RWPE1 (cell line): ENCODE results near the gene HID1.

Source experiments
- CTCF ChIA-PET: fragments of 350-600 bp; sonication (Branson Sonifier 250); formaldehyde crosslinking; extraction: SDS; loops from one replicate; lab custom pipeline; 2021; lab: Yijun Ruan, JAX
- POLR2A ChIA-PET: fragments of 400-600 bp; formaldehyde crosslinking; extraction: SDS; loops from one replicate; lab custom pipeline; 2020; ENCODE audit warnings: antibody characterized with exemption; ENCODE audit not compliant: low non-redundant PET; lab: Yijun Ruan, JAX
- DNase-seq: peaks from one replicate; pipeline ENCODE4 v3.0.0; 2012; ENCODE audit warnings: low spot score
- H3K27ac ChIP-seq: fragments of 450-650 bp; 2 replicates; pipeline ENCODE4 v1.5.1; 2017
- CTCF ChIP-seq: fragments of 450-650 bp; conservative IDR thresholded peaks from 2 replicates; pipeline ENCODE4 v1.5.1; 2017; ENCODE audit warnings: low read depth, mild to moderate bottlenecking

Gene HID1

GRCh38 chr17:74954115-74954514, 18.4 kb downstream of the HID1 start:
- TF ChIP-seq CTCF: no peak
- ChIA-PET POLR2A (no interaction called here), CTCF (no interaction called here)
- H3K27ac ChIP-seq: no peak overlapping the region
- DNase-seq: no peak

GRCh38 chr17:74953134-74953687, 19.3 kb downstream of the HID1 start:
- H3K27ac ChIP-seq: no peak overlapping the region
- CTCF ChIA-PET: interaction anchor here (0.7 kb wide), 1 partner anchor 29 kb away, joined by 3 read pairs; the partner anchor contains the start of gene OTOP2
- POLR2A ChIA-PET: no interaction called here
- TF ChIP-seq CTCF: no peak
- no peak for DNase-seq

GRCh38 chr17:74952431-74953133, 20.0 kb downstream of the HID1 start:
- POLR2A ChIA-PET: no interaction called here
- no peak overlapping the region for H3K27ac ChIP-seq
- DNase-seq: no peak
- CTCF ChIA-PET: no interaction called here
- TF ChIP-seq CTCF: no peak

GRCh38 chr17:74951680-74952421, 20.7 kb downstream of the HID1 start:
- DNase-seq: no peak
- TF ChIP-seq CTCF: no peak
- H3K27ac ChIP-seq: no peak overlapping the region
- CTCF ChIA-PET: interaction anchor here (1.4 to 1.8 kb wide), 2 partner anchors 10 to 29 kb away, joined by 5 to 8 read pairs; partner anchors contain the start of genes OTOP2 and USH1G
- POLR2A ChIA-PET: no interaction called here

GRCh38 chr17:74951065-74951464, 21.5 kb downstream of the HID1 start:
- no peak overlapping the region for H3K27ac ChIP-seq
- no peak for DNase-seq
- ChIA-PET POLR2A (no interaction called here), CTCF (interaction anchor here (1.4 to 1.8 kb wide), 2 partner anchors 10 to 28 kb away, joined by 5 to 8 read pairs; partner anchors contain the start of genes OTOP2 and USH1G)
- no peak for TF ChIP-seq CTCF

- TF ChIP-seq CTCF: no peak
- peak; percentile 34 for DNase-seq
- H3K27ac ChIP-seq: no peak overlapping the region
- POLR2A ChIA-PET: no interaction called here
- CTCF ChIA-PET: interaction anchor here (0.6 to 1.8 kb wide), 4 partner anchors 7 to 27 kb away, joined by 4 to 8 read pairs (median 5); partner anchors contain the start of genes OTOP2 and USH1G
These were observed 22.4 kb downstream of the HID1 start for GRCh38 chr17:74950207-74950606.
